GM11168 (cell line): ENCODE results near the gene CTSZ.

Source experiments
- in situ Hi-C: fragments of 300-500 bp; cut with MboI; formaldehyde crosslinking; loops from one replicate; pipeline ENCODE4 v1.12.0; 2022; ENCODE audit warnings: low sequenced_read_pairs; ENCODE audit not compliant: unreplicated experiment

The CTSZ gene

GRCh38 chr20:59006864-59007664 lies at the start of gene CTSZ:
Gene CTSZ, minus strand, starts transcription at chr20:59007254. Its CDS starts 126 bp downstream, at chr20:59007128.
- in situ Hi-C loops, result loop anchor here (5.0 kb wide), 1 partner anchor 35 kb away; the partner anchor contains the start of gene PRELID3B

- in situ Hi-C loops, result no loop called here
Observed at GRCh38 chr20:59055302-59055701, 48.2 kb upstream of the CTSZ start.

- in situ Hi-C loops, result no loop called here
Observed at GRCh38 chr20:59051666-59052185, 44.7 kb upstream of the CTSZ start.

- in situ Hi-C loops, result no loop called here
Observed at GRCh38 chr20:59050437-59050836, 43.4 kb upstream of the CTSZ start.

GRCh38 chr20:59048681-59049030 lies 41.6 kb upstream of the CTSZ start:
- in situ Hi-C loops, result no loop called here

- in situ Hi-C loops, result no loop called here
Observed at GRCh38 chr20:59047938-59048680, 41.1 kb upstream of the CTSZ start.

GRCh38 chr20:59046862-59047261 lies 39.8 kb upstream of the CTSZ start:
- in situ Hi-C loops, result no loop called here

GRCh38 chr20:59044796-59045195 lies 37.7 kb upstream of the CTSZ start:
- in situ Hi-C loops, result loop anchor here (5.0 kb wide), 1 partner anchor 37 kb away; the partner anchor contains the start of gene CTSZ

GRCh38 chr20:59044295-59044694 lies 37.2 kb upstream of the CTSZ start:
- in situ Hi-C loops, result loop anchor here (5.0 kb wide), 1 partner anchor 37 kb away; the partner anchor contains the start of gene CTSZ

GRCh38 chr20:59043698-59044097 lies 36.6 kb upstream of the CTSZ start:
- in situ Hi-C loops, result loop anchor here (5.0 kb wide), 1 partner anchor 36 kb away; the partner anchor contains the start of gene CTSZ

GRCh38 chr20:59042796-59043631 lies 36.0 kb upstream of the CTSZ start:
- in situ Hi-C loops, result loop anchor here (5.0 kb wide), 1 partner anchor 36 kb away; the partner anchor contains the start of gene CTSZ

GRCh38 chr20:59042151-59042795 lies 35.2 kb upstream of the CTSZ start, which contains the start of gene PRELID3B:
Gene PRELID3B, minus strand, starts transcription at chr20:59042786. Its CDS starts 56 bp downstream, at chr20:59042730.
- in situ Hi-C loops, result loop anchor here (5.0 kb wide), 1 partner anchor 35 kb away; the partner anchor contains the start of gene CTSZ

- in situ Hi-C loops, result loop anchor here (5.0 kb wide), 1 partner anchor 34 kb away; the partner anchor contains the start of gene CTSZ
Observed at GRCh38 chr20:59041487-59041886, 34.4 kb upstream of the CTSZ start.

- in situ Hi-C loops, result loop anchor here (5.0 kb wide), 1 partner anchor 33 kb away; the partner anchor contains the start of gene CTSZ
Observed at GRCh38 chr20:59040667-59041066, 33.6 kb upstream of the CTSZ start.

- in situ Hi-C loops, result no loop called here
Observed at GRCh38 chr20:59039233-59039632, 32.2 kb upstream of the CTSZ start.

GRCh38 chr20:59037386-59037785 lies 30.3 kb upstream of the CTSZ start:
- in situ Hi-C loops, result no loop called here

- in situ Hi-C loops, result no loop called here
Observed at GRCh38 chr20:59035381-59035780, 28.3 kb upstream of the CTSZ start.

- in situ Hi-C loops, result no loop called here
Observed at GRCh38 chr20:59033616-59034165, 26.6 kb upstream of the CTSZ start.

- in situ Hi-C loops, result no loop called here
Observed at GRCh38 chr20:59033093-59033492, 26.0 kb upstream of the CTSZ start.
